HEK293 (cell line): Measurements from ENCODE around the gene RBPJL.

Source experiments
- CTCF ChIP-seq: fragments of 450-650 bp; formaldehyde crosslinking; IDR thresholded peaks from 2 replicates; pipeline ENCODE4 v1.5.1; 2016; ENCODE audit warnings: missing biosample characterization, missing genetic modification characterization
- REST ChIP-seq: fragments of 450-650 bp; formaldehyde crosslinking; IDR thresholded peaks from 2 replicates; pipeline ENCODE4 v1.5.1; 2016; ENCODE audit warnings: missing biosample characterization, missing genetic modification characterization
- ZBTB49 ChIP-seq: fragments of 450-650 bp; formaldehyde crosslinking; IDR thresholded peaks from 2 replicates; pipeline ENCODE4 v1.5.1; 2016; ENCODE audit warnings: missing biosample characterization, missing genetic modification characterization, low read depth
- ZBTB7A ChIP-seq: fragments of 450-650 bp; formaldehyde crosslinking; IDR thresholded peaks from 2 replicates; pipeline ENCODE4 v1.5.1; 2016; ENCODE audit warnings: low read depth, missing biosample characterization, missing genetic modification characterization
- ZNF274 ChIP-seq, 2 experiments: fragments of 200-500 bp in 1 of 2; fragments of 450-650 bp in 1 of 2; sonication (Bioruptor generic) in 1 of 2; formaldehyde crosslinking in 1 of 2; IDR thresholded peaks; 2 replicates each; pipeline versions ENCODE4 v1.5.1 to v1.6.1; 2014 to 2016; ENCODE audit warnings: borderline replicate concordance in 1 of 2, inconsistent platforms in 1 of 2, low read length in 1 of 2, missing biosample characterization in 1 of 2, missing genetic modification characterization in 1 of 2
- ZNF544 ChIP-seq: fragments of 450-650 bp; formaldehyde crosslinking; IDR thresholded peaks from 2 replicates; pipeline ENCODE4 v1.5.0; 2017; ENCODE audit warnings: missing biosample characterization, missing genetic modification characterization
- ZNF76 ChIP-seq: fragments of 450-650 bp; formaldehyde crosslinking; IDR thresholded peaks from 2 replicates; pipeline ENCODE4; 2016; ENCODE audit warnings: low read depth, missing biosample characterization, missing genetic modification characterization, borderline replicate concordance

GRCh38 chr20:45346291-45346718 lies 39.7 kb downstream of the RBPJL start:
- no peak for TF ChIP-seq ZNF544 (tag by site-specific recombination)
- no peak for TF ChIP-seq ZBTB49 (tag by site-specific recombination)
- TF ChIP-seq ZNF274 (IDR thresholded peaks at IDR 0.05; ENCODE audit: low read length), result no peak
- no peak for TF ChIP-seq ZNF274 (tag by site-specific recombination; IDR thresholded peaks at IDR 0.05; ENCODE audit: borderline replicate concordance)
- TF ChIP-seq CTCF (tag by site-specific recombination), result no peak
- no peak for TF ChIP-seq ZNF76 (tag by site-specific recombination)
- TF ChIP-seq ZBTB7A (tag by site-specific recombination), result no peak
- no peak for TF ChIP-seq REST (tag by site-specific recombination)
